GM18519 (cell line): ENCODE results near the gene AKAP6.

Experiments used
- ATAC-seq: cut with Tn5 transposase; IDR thresholded peaks from one replicate; pipeline ENCODE4 v1.9.1; 2021; ENCODE audit warnings: mild to moderate bottlenecking, moderate library complexity; ENCODE audit not compliant: unreplicated experiment, low FRiP score

The AKAP6 gene

GRCh38 chr14:32513571-32514009 lies 184.5 kb downstream of the AKAP6 start:
- ATAC-seq, result no peak

- ATAC-seq, result no peak
Measured at GRCh38 chr14:32514236-32514635, 185.1 kb downstream of the AKAP6 start.

GRCh38 chr14:32514681-32515080 lies 185.6 kb downstream of the AKAP6 start:
- no peak for ATAC-seq

- ATAC-seq, result no peak
Measured at GRCh38 chr14:32524609-32525375, 195.7 kb downstream of the AKAP6 start.

GRCh38 chr14:32525591-32525990 lies 196.5 kb downstream of the AKAP6 start:
- no peak for ATAC-seq

GRCh38 chr14:32530800-32531199 lies 201.7 kb downstream of the AKAP6 start:
- no peak for ATAC-seq

GRCh38 chr14:32531942-32532515 lies 202.9 kb downstream of the AKAP6 start:
- ATAC-seq, result no peak

- no peak for ATAC-seq
Measured at GRCh38 chr14:32534145-32534544, 205.0 kb downstream of the AKAP6 start.

GRCh38 chr14:32536175-32536574 lies 207.1 kb downstream of the AKAP6 start:
- ATAC-seq, result no peak

- ATAC-seq, result no peak
Measured at GRCh38 chr14:32537166-32537565, 208.1 kb downstream of the AKAP6 start.

GRCh38 chr14:32542507-32542906 lies 213.4 kb downstream of the AKAP6 start:
- ATAC-seq, result no peak

- no peak for ATAC-seq
Measured at GRCh38 chr14:32545095-32545494, 216.0 kb downstream of the AKAP6 start.

GRCh38 chr14:32545506-32546210 lies 216.6 kb downstream of the AKAP6 start:
- no peak for ATAC-seq

GRCh38 chr14:32546246-32546645 lies 217.1 kb downstream of the AKAP6 start:
- no peak for ATAC-seq

GRCh38 chr14:32552766-32553165 lies 223.7 kb downstream of the AKAP6 start:
- ATAC-seq, result no peak

GRCh38 chr14:32559048-32559447 lies 229.9 kb downstream of the AKAP6 start:
- ATAC-seq, result no peak

- no peak for ATAC-seq
Measured at GRCh38 chr14:32559590-32559989, 230.5 kb downstream of the AKAP6 start.

- ATAC-seq, result no peak
Measured at GRCh38 chr14:32560209-32560857, 231.2 kb downstream of the AKAP6 start.

- ATAC-seq, result no peak
Measured at GRCh38 chr14:32561520-32561919, 232.4 kb downstream of the AKAP6 start.

GRCh38 chr14:32564596-32564995 lies 235.5 kb downstream of the AKAP6 start:
- ATAC-seq, result no peak

GRCh38 chr14:32565256-32565655 lies 236.2 kb downstream of the AKAP6 start:
- no peak for ATAC-seq
